NCI-H1930 (cell line): ENCODE measurements around the gene PPP1R7.
"Not testable (repeated sequence)": the region's sequence is repeated elsewhere in the genome, so short reads cannot be mapped to it uniquely, and the experiment has no call there.

ENCODE experiments used
- DNase-seq, 2 experiments: peaks; one replicate each; lab custom pipeline; 2025; lab: John Stamatoyannopoulos, UW

PPP1R7 gene, protein sequence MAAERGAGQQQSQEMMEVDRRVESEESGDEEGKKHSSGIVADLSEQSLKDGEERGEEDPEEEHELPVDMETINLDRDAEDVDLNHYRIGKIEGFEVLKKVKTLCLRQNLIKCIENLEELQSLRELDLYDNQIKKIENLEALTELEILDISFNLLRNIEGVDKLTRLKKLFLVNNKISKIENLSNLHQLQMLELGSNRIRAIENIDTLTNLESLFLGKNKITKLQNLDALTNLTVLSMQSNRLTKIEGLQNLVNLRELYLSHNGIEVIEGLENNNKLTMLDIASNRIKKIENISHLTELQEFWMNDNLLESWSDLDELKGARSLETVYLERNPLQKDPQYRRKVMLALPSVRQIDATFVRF

DNA sequence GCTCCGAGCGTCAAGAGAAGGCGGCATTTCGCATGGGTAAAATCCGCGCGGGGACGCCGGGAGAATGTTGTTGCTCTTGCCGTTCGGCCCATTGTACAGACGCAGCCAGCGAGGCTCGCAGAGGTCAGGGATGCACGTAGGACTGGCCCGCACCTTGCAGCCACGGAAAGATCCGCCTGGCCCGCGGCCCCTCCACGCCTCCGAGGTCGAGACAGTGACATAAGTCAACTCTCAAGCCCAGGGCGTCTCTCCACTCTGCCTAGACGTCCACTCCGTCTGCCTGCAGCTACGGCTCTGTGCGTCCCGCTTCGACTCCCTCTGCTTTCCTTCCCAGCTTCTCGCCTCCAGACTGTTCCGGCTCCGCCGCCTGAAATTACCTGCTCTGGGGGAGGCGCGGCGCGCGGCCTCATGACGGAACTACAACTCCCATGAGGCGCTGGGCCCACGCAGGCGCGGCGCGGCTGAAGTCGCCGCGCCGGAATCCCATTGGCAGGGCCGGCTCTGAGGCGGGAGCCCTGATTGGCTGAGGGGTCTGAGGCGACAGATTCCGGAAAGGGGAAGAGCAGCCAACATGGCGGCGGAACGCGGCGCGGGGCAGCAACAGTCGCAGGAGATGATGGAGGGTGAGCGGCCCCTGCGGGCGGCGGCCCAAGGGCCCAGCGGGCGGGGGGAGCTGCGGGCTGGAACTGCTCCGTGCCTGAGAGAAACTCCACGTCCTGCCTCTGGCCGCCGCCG, at the start of gene PPP1R7:
PPP1R7 (plus strand) TSS at position 543 of the 735 bp plus-strand sequence; CDS start at position 572, 29 bp downstream.
- DNase-seq: peak; percentile 92 to 96

DNA sequence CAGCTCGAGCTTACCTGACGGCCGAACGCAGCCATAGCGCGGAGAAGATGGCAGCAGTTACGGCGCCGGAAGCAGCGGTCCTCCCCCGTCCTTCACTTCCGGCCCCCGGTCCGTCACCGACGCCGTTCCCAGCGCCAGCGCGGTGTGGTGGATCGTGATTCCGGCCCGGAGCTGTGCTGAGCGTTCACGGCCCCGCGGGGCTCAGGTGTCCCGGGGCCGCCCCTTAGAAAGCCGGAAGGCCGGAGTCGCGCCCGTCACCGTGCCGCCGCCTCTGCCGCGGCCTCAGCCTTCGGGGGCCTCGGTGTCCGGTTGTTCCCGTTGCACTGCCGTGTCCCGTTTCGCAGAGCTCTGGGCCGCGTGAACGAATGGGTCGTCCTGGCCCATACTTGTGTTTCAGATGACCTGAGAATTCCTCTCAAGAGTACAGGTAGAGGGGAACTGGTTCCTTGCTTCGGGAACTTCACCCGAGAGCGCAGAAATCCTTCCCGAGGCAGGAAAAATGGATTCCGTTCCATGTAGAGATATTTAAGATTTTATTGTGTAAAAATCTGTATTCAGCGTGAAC, 47.9 kb upstream of the PPP1R7 start, which contains the start of gene MTERF4:
MTERF4 (minus strand) TSS at position 49 of the 565 bp plus-strand sequence; CDS start at position 35, 14 bp downstream.
- peak; percentile 78 to 87 for DNase-seq

DNA sequence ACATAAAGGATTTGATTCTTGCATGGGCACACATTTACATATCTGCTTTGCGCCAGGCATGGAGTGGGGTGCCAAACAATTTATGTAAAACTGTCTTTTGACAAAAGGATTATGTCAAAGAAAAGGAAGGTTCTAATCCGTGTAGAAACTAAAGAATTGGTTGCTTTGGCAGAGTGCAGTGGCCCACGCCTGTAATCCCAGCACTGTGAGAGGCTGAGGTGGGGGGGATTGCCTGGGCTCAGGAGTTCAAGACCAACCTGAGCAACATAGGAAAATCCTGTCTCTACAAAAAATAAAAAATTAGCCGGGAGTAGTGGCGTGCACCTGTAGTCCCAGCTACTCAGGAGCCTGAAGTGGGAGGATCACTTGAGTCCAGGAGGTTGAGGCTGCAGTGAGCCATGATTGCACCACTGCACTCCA, 47.1 kb upstream of the PPP1R7 start:
- no peak for DNase-seq

DNA sequence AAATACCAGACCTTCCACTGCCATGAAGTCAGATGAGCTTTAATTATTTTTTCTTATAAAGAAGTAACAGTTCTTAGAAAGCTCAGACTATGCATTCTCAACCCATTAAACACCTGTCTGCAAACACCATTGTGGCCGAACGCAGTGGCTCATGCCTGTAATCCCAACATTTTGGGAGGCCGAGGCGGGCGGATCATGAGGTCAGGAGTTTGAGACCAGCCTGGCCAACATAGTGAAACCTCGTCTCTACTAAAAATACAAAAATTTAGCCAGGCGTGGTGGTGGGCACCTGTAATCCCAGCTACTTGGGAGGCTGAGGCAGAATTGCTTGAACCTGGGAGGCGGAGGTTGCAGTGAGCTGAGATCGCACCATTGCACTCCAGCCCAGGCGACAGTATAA, 45.7 kb upstream of the PPP1R7 start:
- DNase-seq: not testable (repeated sequence)

DNA sequence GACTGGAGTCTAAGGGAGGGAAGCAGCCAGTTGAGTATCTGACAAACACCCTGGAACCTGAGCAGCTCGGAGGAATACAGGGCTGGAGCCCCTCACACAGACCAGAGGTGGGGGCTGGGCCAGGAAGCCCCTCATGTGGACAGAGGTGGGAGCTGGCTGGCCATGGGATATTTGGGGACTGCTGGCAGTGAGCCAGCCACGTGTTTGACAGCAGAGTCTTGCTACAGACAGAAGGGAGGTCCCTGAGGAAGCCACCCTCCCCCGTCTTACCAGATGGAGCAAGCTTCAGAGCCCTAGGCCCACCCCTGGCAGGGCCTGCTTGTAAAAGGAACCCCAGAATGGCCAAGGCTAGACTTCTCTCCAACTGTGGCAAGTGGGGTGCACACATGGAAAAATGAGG, 44.6 kb upstream of the PPP1R7 start:
- no peak for DNase-seq

DNA sequence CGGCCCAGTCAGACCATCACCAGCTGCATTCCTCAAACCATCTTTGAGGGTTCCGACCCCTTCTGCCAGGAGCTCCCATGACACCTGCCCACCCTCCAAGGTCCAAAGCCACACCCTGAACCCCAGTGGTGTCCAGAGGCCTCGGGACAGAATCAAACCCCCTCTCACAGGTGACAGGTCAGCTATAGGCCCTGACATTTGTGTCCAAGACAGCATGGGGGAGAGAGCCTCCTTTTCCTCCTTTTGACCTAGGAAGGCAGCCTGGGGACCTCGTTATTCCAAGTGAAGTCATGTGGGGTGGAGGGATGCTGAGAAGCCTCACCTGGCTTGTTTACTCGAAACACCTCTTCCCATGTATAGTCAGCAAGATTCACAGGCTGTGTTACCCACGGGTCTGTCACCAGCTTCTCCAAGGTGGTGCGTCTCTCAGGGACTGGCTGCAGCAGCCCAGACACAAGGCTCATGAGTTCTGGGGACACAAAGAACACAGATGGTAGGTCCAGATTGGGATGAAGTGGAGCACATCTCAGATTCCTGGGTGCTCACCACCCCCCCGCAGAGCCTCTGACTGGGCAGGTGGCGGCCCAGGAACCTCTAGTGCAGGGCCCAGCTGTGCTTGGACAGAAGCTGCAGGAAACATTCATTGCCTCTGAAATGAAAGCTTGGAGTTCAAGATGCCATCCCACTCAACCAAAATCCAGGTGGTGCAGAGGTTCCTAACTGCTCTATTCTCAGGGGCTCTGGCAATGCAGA, 43.1 kb upstream of the PPP1R7 start:
- DNase-seq: no peak

DNA sequence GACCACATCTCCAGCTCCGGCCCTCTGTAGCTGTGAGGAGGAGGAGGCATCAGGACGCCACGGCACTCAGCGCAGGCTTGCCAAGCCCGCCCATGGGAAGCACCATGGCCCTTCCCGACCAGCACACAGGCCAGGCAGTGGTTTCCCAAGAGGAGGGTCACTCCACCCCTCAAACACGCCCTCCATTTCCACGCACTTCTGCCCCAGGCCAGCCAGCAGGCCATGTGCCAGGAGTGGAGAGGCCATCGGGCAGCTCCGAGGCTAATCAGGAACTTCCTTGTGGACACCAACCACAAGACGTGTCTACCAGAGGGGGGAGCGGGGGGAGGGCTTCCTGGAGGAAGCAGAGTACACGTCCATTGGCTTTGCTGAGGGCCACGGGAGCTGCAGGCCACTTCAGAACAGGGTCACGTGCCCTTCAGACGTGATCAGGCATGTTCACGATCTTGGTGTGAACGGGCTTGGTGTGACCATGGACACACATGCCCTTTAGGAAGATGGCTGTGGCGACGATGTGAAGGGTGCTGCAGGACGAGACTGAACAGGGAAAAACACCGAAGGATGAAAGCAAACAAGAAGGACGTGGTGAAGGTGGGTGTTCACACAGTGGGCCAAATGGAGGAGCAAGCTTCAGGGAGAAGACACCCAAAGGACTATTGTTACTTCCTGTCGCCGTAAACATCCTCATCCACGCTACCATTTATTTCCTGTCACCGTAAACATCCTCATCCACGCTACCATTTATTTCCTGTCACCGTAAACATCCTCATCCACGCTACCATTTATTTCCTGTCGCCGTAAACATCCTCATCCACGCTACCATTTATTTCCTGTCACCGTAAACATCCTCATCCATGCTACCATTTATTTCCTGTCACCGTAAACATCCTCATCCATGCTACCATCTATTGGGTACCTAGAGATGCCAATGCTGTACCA, 41.7 kb upstream of the PPP1R7 start:
- no peak for DNase-seq

DNA sequence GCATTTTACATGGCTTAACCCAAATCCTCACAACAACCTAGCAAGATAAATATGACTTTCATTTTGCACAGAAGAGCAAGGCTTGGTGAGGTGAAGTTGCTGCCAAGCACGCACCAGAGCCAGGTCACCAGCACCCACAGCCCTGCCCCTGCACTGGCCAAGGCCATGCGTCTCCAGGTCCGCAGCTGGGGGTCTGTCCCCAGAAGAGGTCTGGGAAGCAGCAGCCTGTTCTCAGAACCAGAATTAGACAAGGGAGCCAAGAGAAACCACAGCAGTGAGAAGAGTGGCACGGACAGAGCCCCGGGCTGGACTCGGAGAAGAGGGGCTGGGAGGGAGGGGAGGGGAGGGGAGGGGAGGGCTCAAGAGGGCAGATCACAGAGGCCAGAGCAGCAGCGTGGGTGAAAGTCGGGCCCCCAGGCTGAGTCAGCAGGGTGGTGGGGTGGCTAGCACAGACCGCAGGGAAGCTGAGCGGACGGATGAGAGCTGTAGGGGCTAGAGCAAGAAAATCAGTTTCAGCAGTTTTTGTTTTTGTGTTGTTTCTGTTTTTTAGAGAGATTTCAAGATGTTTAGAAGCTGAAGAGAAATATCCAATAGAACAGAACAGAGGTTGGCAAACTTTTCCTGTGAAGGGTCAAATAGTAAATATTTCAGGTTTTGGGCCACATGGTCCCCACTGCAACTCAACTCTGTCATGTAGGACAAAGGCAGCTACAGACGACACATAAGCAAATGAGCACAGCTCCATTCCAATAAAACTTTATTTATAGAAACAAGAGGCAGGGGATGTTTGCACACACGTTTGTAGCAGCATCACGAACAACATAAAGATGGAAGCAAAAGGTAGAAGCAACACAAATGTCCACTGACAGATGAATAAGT, 40.8 kb upstream of the PPP1R7 start:
- no peak for DNase-seq

DNA sequence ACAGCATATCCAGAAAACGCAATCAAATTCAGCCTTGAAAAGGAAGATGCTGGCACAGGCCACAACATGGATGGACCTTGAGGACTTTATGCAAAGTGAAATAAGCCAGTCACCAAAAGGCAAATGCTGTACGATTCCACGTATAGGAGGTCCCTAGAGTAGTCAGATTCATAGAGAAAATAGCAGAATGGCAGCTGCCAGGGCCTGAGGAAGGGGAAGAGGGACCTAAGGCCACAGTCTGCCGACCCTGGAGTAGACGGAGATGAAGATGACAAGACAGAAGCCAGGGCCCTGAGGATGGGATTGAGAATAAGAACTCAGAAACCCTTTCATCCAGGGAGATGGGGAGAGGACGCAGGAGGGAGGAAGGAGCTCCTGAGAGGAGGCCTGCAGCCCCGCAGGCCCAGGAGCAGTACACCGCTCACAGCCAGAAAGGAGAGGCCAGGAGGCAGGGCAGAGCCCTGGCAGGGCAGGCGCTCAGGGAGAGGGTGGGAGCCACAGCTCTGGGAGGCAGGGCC, 40.1 kb upstream of the PPP1R7 start:
- no peak for DNase-seq

DNA sequence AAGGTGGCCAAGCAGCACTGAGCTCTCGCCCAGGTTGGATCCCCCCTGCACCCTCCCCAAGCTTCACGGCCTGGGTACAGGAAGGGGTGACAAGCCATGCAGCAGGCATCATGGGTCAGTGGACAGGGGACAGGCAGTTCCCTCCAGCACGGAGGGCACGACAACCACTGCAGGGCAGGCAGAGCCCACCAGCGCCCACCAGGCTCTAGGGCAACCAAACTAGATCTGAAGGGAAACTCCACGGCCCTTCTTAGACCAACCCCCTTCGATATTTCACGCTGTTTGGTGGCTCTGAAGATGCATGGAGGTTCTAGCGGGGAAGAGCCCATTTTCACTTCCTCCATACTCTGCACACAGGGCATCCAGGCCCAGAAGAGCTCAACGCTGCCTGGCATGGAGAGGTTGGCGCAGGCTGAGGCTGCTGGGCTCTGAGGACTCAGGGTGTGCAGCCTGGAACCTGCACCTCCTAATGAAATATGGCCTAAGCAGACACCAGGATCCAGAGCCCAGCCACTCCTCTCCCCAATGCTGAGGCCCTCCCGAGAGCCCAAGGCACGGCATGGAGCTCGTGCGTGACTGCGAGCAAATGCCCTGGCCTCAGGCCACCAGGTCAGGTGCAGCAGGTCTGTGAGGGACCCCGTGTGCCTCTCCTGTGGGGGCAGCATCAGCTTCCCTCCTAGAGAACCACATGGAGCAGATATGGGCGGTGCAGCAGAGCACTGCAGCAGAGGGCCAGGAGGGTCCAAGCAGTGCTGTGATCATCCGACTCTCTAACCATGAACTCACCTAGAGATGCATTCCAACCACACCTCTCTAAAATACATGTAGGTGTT, 39.4 kb upstream of the PPP1R7 start:
- no peak for DNase-seq

DNA sequence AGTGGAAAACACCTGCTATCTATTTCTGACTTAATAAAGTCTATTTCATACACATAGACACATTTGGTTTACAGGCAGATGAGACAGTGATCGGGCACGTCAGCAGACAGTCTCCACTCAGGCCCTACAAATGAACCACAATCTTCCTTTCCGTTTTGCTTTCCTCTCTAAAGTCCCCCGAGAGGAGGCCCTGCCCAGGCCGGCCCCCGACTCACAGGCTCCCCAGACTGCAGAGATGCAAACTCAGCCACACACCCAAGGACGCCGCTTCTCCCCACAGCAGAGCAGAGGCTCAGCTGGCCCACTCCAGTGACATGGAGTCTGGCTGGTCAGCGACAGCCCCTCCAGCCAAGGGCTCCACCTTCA, 38.8 kb upstream of the PPP1R7 start:
- DNase-seq: no peak

DNA sequence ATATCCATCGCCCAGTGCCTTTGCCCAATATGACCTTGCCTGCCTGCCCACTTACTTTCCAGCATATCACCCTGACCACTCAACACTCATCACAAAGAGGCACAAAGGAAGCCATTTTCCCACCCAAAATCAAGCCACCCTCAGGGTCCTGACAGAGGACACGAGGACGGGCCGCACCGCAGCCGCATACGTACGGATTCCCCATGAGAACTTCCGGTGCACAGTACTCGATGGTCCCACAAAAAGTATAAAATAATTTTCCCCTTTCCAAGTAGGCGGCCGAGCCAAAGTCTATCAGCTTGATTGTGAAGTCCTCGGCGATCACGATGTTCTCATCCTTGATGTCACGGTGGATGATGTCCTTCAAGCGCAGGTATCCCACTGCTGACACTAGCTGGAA, 38.2 kb upstream of the PPP1R7 start:
- DNase-seq: no peak

DNA sequence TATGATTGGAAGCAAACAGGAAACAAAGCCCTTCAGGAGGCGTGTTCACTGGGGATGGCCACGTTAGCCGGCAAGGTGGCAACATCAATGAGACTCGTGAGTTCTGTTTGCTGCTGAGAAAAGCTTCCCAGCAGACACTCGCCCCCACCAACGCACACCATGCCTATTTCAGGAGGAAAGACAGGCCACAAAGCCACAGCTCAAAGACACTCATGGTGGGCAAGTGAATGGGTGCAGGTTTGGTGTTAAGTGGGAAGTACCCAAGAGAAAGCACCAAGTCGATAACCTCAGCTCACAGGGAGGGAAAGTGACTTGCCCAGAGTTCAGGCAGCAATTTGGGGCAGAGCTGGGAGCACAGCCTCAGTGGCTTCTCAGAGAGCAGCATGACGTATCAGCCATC, 37.7 kb upstream of the PPP1R7 start:
- DNase-seq: no peak

DNA sequence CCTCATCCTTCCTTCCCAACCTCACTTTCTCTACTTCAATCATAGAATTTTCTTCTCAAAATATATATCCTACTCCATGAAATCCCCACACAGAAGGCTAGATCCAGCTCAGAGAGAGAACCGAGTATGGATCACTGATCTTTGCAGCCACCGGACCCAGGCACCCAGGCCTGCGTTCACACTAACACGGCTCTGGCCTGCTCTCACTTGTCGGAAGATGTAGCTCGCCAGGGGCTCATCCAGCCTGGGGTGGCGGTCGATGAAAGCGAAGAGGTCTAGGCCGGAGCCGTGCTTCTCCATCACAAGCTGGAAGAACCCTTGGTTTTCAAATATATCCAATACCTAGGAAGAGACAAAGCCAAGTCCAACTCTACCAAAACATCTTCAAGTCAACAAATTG, 35.4 kb upstream of the PPP1R7 start:
- no peak for DNase-seq

DNA sequence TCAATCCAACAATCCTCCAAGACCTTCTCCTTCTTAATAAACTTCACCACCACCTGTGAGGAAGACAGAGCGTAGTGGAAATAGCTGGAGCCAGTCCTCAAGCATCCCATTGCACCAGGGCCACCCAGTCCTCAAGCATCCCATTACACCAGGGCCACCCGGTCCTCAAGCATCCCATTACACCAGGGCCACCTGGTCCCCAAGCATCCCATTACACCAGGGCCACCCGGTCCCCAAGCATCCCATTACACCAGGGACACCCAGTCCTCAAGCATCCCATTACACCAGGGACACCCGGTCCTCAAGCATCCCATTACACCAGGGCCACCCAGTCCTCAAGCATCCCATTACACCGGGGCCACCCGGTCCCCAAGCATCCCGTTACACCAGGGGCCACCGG, 34.9 kb upstream of the PPP1R7 start:
- DNase-seq: no peak

DNA sequence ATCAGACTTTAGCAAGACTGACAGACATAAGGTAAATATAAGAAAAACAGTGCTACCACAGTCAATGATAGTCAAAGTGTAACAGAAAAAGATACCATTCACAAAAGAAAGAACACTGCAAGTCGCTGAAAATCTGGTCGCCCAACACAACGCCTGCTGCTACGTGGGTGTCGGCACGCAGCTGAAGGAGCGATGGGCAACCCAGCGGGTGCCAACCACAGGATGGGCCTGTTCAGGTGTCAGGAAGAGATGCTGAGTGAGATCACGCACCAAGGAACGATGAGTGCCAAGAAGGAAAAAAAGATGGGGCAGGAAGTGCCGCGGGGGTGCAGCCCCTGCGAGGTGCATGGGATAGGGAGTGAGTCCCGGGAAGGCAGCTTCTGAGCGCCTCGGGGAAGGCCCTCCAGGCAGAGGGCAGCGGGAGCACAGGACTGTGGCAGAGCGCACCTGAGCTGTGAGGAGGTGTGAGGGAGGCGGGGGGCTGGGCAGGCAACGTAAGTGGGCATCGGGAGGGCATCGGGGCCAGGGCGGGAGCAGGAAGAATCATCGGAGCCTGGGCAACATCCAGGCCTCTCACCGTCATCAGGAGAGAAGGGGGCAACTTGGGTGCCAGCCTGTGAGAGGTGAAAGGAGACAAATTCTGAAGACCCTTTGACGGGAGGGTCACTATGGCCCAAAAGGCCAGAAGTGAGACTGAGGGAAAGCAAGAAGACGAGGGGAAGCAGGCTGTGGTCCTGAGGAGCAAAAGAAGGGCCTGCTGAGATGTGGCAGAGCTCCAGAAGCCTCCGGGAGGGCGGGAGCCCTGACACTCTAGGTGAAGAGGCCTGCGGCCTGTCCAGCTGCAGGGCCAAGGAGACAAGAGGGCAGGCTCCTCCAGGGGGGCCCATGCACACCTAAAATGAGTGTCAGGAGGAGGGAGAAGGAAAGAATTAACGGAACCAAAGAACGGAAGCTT, 33.4 kb upstream of the PPP1R7 start:
- DNase-seq: no peak

DNA sequence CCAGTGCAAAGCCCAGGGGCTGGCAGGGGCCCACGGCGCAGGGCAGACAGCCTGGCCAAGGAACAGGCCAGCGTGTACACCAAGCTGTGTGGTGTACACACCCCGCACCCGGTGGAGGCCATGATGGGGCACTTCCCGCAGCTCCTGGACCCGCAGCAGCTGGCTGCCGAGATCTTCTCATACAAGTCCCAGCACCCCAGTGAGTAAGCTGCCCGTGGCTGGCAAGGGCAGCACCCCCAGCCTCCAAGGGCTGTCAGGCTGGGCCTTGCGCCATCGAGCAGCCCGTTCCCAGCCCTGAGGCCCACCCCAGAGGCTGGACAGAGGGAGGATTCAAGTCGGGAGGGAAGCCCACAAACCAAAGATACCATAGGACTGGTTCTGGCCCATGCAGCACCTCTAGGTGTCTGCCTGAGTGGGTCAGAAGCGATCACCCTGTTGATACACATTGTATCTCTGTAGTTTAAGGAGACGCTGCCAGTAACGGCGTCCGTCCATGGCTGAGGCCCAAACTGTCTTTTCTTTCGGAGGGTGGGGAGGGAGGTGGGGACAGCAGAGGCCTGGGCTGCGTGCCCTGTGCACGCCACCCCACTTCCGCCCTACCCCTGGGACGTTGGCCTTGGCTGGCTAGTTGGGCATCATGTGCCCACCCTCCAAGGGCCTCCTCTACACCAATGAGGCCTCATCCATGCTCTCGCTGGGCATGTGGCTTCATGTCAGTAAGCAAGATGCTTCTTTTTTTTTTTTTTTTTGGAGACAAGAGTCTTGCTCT, 31.3 kb upstream of the PPP1R7 start:
- DNase-seq: no peak
